Left renal pelvis (tissue), 4 donors: Measurements from ENCODE around the gene DAZAP2. TPM values are rescaled to one million over a fixed set of nuclear protein-coding genes. Genes with fewer than 3 reads are reported as not detected.
A peak's percentile ranks its signal among the peaks of the same experiment; 100 is the strongest.
"Not testable (repeated sequence)": the region's sequence is repeated elsewhere in the genome, so short reads cannot be mapped to it uniquely, and the experiment has no call there.

Source experiments
- DNase-seq, 4 donors: peaks; one replicate each; pipeline ENCODE4 v3.0.0-alpha.2; 2013; ENCODE audit warnings: low read depth in 4 of 4, low spot score in 3 of 4
- polyA plus RNA-seq, 4 donors: library from polyadenylated mRNA; unstranded; fragments of 120-200 nt; gene quantifications; one replicate each; pipeline ENCODE4 v1.2.1, GENCODE V29; 2013; ENCODE audit not compliant: insufficient read length in 4 of 4

DAZAP2 gene
- polyA plus RNA-seq, 4 donors, result 152 to 298 (median 275) TPM

- no peak for DNase-seq
These were observed 7.0 kb downstream of the DAZAP2 start for GRCh38 chr12:51245476-51246253.

GRCh38 chr12:51246254-51246853 lies 7.7 kb downstream of the DAZAP2 start:
- no peak for DNase-seq

- no peak for DNase-seq
These were observed 9.0 kb downstream of the DAZAP2 start for GRCh38 chr12:51247523-51248206.

GRCh38 chr12:51253276-51253675 lies 14.7 kb downstream of the DAZAP2 start:
- DNase-seq, result no peak

- DNase-seq, result no peak
These were observed 15.9 kb downstream of the DAZAP2 start for GRCh38 chr12:51254536-51254935.

- not testable (repeated sequence) for DNase-seq
These were observed 21.0 kb downstream of the DAZAP2 start for GRCh38 chr12:51259600-51259999.

GRCh38 chr12:51262758-51263177 lies 24.1 kb downstream of the DAZAP2 start:
- DNase-seq, result peak in 1 of 4 donors; percentile 53

- no peak for DNase-seq
These were observed 24.7 kb downstream of the DAZAP2 start for GRCh38 chr12:51263341-51263740.

- no peak for DNase-seq
These were observed 25.7 kb downstream of the DAZAP2 start for GRCh38 chr12:51264297-51264696.

- DNase-seq, result no peak
These were observed 26.4 kb downstream of the DAZAP2 start for GRCh38 chr12:51265024-51265423.

GRCh38 chr12:51269174-51270066 lies 30.8 kb downstream of the DAZAP2 start:
- no peak for DNase-seq

- DNase-seq, result peak in 1 of 4 donors; percentile 51
These were observed 31.7 kb downstream of the DAZAP2 start, which contains the start of gene SMAGP for GRCh38 chr12:51270067-51270950. Gene SMAGP, minus strand, starts transcription at chr12:51270415. Its CDS starts 1,137 bp downstream, at chr12:51269278.

GRCh38 chr12:51270951-51271518 lies 32.4 kb downstream of the DAZAP2 start:
- DNase-seq, result no peak

- not testable (repeated sequence) for DNase-seq
These were observed 34.2 kb downstream of the DAZAP2 start for GRCh38 chr12:51272810-51273209.

GRCh38 chr12:51275088-51275487 lies 36.5 kb downstream of the DAZAP2 start:
- no peak for DNase-seq

GRCh38 chr12:51281202-51281924 lies 42.7 kb downstream of the DAZAP2 start:
- DNase-seq, result no peak

GRCh38 chr12:51285843-51286242 lies 47.2 kb downstream of the DAZAP2 start:
- DNase-seq, result no peak
